ENCODE data around the gene TMED3.
A peak's percentile ranks its signal among the peaks of the same experiment; 100 is the strongest.
"Not testable (repeated sequence)": the region's sequence is repeated elsewhere in the genome, so short reads cannot be mapped to it uniquely, and the experiment has no call there.

Gene TMED3

DNA sequence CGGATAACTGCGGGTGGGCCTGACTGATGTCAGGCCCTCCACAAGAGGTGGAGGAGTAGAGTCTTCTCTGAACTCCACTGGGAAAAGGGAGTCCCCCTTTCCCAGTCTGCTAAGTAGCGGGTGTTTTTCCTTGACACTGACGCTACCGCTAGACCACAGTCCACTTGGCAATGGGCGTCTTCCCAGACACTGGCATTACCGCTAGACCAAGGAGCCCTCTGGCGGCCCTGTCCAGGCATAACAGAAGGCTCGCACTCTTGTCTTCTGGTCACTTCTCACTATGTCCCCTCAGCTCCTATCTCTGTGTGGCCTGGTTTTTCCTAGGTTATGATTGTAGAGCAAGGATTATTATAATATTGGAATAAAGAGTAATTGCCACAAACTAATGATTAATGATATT is 9.1 kb downstream of the TMED3 start:
- not testable (repeated sequence) for DNase-seq

DNA sequence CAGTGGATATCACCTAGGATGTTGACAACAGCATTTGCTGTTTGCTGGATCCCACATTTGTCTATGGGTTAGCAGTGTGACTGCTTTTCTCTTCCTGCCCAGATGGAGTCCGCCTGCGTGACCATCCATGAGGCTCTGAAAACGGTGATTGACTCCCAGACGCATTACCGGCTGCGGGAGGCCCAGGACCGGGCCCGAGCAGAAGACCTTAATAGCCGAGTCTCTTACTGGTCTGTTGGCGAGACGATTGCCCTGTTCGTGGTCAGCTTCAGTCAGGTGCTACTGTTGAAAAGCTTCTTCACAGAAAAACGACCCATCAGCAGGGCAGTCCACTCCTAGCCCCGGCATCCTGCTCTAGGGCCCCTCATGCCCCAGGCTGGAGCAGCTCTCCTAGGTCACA is 11.0 kb downstream of the TMED3 start:
- no peak for DNase-seq

DNA sequence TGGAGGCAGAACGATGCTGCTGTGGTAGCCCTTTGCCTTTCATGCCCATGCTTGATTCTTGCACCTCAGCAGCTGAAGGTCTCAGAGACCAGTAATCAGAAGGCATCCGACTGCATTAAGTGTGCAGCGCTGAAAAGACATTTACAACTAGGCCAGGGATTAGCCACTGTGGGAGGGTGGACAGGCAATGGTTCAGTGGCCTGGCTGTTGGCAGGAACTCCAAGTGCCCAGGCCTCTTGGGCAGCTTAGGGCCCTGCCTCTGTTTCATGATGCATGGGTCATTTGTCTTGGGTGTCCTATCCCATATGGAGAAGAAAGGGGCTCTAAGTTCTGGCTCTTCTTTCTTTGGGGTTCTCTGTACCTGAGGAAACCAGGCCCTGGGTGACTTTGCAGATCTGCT is 11.4 kb downstream of the TMED3 start:
- no peak for DNase-seq

DNA sequence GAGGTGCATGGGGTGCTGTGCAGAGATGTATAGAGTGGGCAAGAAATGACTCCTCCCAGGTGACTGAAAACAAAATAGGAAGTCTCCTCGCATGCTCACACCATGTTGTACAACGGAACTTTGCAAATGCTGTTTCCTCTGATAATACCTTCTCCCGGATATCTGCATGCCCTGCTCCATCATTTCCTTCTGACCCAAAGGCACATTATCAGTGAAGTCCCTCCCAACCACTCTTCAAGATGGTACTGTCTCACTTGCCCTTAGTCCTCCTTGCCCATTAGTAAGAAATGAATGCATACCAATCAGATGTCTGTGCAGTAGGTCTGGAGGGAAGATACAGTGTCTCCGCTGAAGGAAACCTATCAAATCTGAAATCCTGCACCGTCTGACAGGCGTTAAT is 12.0 kb downstream of the TMED3 start:
- DNase-seq: no peak

DNA sequence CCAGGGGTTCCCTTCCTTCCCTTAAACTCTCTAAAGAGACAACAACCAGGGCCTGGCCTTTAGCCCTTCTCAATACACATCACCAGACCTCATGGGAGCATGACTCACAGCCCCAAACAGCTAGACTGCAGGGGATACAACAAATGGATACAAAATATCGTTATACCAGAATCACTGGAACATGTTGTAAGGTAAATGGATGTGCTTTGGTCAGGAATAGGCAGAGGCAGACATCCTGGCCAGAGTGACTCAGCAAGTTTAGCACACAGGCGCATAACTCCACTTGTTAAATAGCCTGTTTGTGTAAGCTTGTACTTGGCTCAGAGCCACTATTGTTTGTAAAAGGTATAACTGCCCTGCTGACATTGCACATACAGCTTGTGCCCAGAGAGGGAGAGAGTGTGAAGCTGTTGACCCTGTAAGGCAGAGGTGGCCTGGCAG is 18.3 kb downstream of the TMED3 start:
- no peak for DNase-seq

DNA sequence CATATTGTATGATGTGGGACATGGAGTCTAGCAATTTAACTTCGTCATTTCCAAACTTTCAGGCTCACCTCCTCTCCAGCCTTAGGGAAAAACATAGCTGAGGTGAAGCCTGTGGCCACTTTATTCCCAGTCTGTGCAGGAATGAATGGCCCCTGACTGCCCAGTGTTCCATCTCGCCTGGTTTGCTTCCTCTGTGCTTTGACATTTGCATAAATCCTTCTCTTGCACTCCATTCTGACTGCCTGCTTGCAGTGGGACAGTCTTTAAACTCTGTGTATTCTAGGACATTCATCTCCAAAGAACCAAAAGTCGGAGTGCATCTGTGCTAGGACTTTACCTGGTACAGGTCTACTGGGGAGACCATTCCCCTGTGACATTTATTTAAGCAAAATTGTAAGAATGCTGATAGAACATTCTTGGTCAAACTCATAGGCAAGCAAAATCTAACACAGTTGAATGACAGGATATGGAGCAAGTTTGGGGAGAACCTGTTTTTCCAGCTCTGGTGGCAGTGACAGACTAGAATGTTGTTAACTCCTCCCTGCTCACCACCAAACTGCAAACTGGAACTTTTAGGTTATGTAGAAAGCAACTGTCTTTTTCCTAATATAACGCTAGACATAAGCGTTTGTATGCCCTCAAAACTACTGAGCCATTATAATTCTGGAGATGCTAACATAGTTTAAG is 22.1 kb downstream of the TMED3 start:
- no peak for DNase-seq

DNA sequence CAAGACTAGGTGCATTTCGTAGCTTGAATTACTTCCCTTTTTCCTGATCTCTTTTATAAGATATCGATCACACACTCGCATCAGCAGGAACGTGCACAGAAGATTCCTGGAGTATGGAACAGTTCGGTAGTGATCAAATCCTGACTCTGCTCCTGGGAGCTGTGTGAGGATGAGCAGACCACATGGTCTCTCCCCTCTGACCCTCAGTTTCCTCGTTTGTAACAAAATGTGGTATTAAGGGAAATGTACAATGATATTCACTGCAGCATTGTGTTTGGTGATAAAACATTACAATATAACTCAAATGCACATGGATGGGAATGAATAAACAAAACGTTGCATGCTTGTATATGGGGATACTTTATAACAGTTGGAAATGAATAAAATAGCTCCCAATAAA is 26.7 kb downstream of the TMED3 start:
- no peak for DNase-seq

DNA sequence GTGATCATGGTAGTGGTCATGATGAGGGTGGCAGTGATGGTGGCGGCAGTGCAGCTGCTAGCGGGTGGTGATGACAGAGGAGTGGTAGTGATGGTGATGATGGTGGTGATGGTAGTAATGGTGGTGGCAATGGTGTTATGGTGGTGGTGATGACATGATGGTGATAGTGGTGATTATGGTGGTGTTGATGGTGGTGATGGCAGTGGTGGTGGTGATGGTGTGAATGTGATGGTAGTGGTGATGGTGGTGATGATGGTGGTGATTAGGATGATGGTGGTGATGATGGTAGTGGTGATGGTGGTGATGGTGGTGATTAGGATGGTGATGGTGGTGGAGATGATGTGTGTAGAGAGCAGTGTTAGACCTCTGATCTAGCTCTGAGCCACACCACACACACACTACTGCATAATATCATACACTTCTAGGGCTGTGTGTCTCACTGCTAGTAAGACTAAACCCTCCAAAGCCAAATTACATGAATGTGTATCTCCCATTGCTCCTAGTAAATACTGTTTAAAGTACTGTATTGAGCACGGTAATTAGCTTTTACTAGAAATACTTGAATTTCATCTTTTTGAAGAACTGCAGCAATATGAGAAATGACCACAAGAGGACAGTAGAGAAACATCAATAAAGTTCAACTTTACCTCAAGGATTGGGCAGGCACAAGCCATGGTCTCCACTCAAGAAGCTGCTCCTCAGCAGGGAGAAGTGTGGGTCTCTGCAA is 28.8 kb downstream of the TMED3 start:
- DNase-seq: peak; percentile 8 to 39

DNA sequence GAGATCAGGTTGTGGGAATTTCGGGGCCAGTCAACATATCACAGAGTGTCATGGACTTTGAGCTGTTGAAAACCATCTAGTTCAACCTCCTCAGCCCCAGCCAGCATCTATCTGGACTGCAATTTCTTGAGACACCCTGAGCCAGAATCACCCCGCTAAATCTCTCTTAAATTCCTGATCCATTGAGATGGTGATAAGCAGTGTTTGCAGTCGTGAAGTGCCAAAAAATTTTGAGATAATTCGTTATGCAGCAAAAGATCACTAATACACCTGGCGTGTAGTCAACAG is 29.3 kb downstream of the TMED3 start:
- no peak for DNase-seq

DNA sequence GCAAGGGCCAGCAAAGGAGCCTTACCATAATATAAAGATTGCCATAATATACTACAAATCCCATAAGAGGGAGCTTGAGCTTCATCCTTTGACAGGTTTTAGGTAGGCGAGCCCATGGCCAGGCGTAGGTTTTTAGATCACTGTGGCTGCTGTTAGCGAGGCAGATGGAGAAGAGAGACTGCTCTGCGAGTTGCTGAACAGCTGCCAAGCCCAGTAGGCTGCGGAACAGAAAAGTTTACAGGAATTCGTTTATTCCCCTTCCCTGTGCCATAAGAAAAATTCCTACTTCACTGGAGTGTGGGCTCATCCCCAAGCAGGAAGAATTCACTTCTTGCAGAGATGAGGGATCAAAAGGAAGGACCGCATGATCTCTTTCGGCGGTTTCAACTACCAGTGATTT is 30.5 kb downstream of the TMED3 start:
- DNase-seq: no peak

DNA sequence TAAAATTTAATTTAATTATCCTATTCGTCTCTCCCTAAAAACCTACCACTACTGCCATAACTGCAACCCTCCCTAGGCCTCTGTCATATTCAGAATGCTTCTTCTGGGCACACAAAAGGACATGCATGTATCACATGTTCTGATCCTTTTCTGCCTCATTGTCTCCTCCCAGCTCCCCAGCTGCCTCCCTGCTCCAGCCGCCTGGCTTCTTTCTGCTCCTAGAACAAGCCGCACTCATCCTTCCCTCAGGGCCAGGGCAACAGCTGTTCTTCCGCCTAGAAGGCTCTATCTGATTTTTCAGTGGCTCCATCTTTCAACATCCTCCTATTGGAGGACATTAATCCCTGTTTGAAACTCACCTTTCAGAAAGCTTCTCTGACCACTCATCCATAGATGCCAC is 38.6 kb downstream of the TMED3 start:
- DNase-seq: no peak

DNA sequence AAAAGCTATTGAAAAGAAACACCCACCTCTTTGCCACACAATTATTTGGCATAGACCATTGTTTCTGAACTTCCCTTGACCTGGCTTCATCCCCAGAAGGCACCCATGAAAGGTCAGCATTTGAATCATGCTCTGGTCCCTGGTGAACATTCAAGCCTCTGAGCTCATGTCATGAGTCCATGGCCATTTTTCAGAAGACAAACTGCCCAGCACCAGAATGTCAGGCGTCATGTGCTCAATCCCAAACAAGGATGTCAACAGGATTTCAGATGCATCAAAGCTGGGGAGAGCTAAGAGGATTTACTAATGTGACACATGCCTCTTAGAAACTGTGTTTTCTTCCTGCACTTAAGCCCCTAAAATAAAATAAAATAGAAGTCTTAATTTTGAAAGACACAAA is 41.3 kb downstream of the TMED3 start:
- no peak for DNase-seq

DNA sequence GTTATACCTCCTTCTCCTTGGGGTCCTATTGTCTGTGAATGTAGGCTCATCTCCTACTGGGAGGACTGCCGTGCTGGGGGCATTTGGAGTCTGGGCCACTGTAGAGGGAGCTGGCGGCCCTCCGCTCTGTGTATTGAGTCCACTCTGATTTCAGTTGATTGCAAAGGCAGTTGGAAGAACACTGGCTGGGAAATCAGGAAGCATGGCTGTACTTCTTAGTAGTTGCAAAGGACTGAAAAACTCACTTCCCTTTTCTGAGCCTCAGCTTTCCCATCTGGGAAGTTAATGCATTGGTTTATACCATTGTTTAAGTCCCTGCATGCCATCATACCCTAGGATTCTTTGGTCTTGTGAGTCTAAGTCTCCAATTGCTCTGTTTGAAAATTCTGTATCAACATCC is 46.7 kb downstream of the TMED3 start:
- DNase-seq: no peak

DNA sequence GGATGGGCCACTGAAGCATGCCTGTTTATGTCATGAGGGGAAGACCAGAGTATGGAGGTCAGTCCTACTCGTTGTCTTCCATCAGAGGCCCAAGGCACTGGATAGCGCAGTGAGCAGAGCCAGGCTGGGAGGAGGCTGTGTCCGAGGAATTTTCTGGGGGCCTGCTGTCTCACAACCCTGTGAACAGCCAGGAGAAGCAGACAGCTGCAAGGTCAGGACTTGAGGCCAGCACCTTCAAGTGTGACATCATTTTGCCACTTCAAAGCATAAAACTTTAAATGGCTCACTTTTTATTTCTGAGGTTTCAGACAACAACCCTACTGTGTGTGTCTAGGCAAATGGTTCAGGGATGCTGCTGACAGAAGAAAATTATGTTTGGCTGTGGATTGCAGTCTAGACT is 47.2 kb downstream of the TMED3 start:
- no peak for DNase-seq

DNA sequence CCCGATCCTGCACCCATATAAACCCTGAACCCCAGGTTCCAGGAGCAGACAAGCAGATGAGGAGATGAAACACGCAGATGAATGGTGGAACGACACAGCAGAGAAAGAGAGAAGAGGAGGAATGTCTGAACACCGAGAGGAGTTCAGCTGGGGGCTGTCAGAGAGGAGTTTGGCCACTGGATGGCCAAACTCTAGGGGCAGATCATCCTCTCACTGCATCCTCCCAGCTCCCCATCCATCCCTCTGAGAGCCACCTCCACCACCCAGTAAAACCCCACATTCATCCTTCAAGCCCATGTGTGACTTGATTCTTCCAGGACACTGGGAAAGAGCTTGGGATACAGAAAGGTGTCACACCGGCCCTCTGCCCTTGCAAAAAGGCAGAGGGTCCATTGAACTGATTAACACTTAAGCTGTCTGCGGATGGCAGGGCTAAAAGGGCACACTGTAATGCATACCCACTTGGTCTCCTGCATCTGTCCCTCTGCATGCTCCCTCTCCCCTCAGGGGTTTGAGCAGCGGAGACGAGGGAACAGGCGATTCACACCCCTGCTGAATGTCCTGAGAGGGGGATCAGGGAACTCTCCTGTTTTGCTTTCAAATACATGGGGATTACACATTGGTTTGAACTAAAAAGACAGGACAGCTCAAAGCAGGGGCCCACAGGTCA is 53.8 kb downstream of the TMED3 start:
- DNase-seq: no peak

DNA sequence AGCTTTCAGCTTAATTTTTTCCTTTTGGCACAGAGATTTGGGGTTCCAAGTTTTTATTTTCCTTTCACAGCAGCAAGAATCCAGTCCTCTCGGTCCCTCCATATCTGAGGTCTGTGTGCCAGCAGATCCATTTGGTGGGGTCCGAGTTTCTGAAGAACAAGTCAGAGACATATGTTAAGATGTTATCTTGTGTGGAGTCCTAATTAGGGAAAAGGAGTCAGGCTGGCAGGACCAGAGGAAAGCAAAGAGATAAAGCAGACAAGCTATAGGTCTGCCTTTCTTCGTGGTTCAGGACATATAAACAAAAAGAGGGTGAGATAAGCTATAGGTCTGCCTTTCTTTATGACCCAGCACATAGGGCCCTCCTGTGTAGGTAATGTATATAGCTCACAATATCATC is 54.9 kb downstream of the TMED3 start:
- no peak for DNase-seq

DNA sequence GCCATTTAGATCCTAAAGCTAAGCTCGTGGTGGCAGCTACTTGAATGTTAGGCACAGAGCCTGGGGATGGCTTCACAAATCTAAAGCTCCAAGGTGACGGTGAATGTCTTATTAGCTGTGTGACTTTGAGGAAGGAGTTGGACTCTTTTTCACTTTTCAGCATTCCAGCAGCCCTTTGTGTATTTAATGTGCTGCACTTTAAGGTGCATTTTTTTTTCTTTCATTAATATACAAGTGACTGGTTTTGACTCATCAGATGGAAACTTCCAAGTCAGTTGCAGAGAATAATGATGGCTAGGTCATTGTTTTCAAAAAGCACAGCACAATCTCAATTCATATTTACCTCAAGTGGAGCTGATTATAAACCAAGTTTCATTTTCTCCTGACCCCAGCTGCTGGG is 55.8 kb downstream of the TMED3 start:
- DNase-seq: no peak

DNA sequence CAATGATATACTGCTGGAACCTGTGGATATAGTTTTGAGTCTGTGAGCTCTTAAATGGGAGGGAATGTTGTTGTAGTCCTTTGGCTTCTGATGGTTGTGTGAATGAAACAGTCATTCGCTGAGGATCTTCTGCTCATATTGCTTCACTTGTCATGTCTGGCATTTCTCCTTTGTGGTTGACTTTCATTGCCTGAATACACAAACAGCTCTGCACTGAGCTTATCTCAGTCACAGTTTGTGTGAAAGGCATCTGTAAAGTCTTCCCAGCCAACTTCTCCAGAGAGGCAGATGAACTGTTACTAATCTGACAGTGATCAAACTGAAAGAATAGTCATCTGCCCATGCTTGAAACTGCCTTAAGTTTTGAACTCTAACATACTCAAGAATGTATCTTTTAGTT is 59.8 kb downstream of the TMED3 start:
- DNase-seq: no peak

DNA sequence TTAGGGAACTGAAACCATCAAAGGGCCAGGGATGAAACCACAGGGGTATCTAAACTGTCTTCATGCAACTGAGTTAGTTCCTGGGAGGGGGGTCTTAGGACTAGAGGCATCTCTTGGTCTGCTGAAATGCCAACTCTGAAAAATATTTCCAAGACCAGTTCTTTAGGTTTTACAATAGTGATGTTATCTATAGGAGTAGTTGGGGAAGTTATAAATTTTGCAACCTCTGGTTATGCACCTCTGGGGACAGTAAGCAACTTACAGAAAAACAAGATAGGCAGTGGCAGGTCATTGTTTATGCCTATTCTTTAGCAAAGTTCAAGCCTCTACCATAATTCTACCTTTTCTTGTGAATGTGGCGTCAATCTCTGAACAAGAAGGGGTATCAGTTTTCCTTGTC is 60.7 kb downstream of the TMED3 start:
- DNase-seq: no peak

DNA sequence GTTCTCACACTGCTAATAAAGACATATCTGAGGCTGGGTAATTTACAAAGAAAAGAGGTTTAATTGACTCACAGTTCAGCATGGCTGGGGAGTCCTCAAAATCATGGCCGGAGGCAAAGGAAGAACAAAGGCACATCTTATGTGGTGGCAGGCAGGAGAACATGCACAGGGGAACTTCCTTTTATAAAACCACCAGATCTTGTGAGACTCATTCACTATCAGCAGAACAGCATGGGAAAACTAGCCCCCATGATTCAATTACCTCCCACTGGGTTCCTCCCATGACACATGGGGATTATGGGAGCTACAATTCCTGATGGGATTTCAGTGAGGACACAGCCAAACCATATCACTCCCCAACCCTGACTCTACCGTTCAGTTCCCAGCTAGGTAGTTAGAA is 61.5 kb downstream of the TMED3 start:
- no peak for DNase-seq
